GM12878 (cell line): ENCODE measurements around the gene KCNE4. TPM values are rescaled to one million over a fixed set of nuclear protein-coding genes. Genes with fewer than 3 reads are reported as not detected.

Experiments used
- ATAC-seq: fragments of 200-7000 bp; cut with Tn5 transposase; 3 replicates; pipeline ENCODE4 v1.9.1; 2020; ENCODE audit warnings: mild to moderate bottlenecking, moderate library complexity
- BruUV-seq: library from RNA; stranded (reverse); fragments of 400-500 nt; replicated peaks from 2 replicates; lab custom pipeline; 2021; lab: Mats Ljungman, UMichigan
- CTCF ChIA-PET: fragments of 300-600 bp; sonication (Branson Sonifier 250); formaldehyde crosslinking; extraction: SDS; loops from one replicate; lab custom pipeline; 2021; ENCODE audit warnings: inconsistent platforms; lab: Yijun Ruan, JAX
- POLR2A ChIA-PET: fragments of 350-600 bp; formaldehyde crosslinking; extraction: SDS; loops from one replicate; lab custom pipeline; 2021; ENCODE audit warnings: inconsistent platforms; lab: Charles Lee
- RAD21 ChIA-PET: fragments of 300-600 bp; sonication (Branson Sonifier 250); formaldehyde crosslinking; loops from one replicate; lab custom pipeline; 2023; ENCODE audit warnings: antibody characterized with exemption; ENCODE audit not compliant: unreplicated experiment; lab: Charles Lee
- SMC1A ChIA-PET: fragments of 300-600 bp; sonication (Branson Sonifier 250); formaldehyde crosslinking; loops from one replicate; lab custom pipeline; 2023; ENCODE audit not compliant: unreplicated experiment, uncharacterized antibody; lab: Charles Lee
- DNase-seq: peaks from one replicate; pipeline ENCODE4 v3.0.0-alpha.2; 2011; ENCODE audit warnings: low read depth, low spot score
- FAIRE-seq: peaks from 3 replicates; lab custom pipeline; 2011; peaks lifted over from hg19 to GRCh38; lab: Jason Lieb, UNC
- H2AFZ ChIP-seq: 2 replicates; pipeline ENCODE4 v1.6.0; 2011; ENCODE audit warnings: low read depth, low read length, control low read depth; ENCODE audit not compliant: control insufficient read depth
- H3K27ac ChIP-seq: 2 replicates; pipeline ENCODE4 v1.5.1; 2011; ENCODE audit warnings: control low read depth; ENCODE audit not compliant: control insufficient read depth, insufficient read depth
- H3K27me3 ChIP-seq, 2 experiments: replicated peaks in 1 of 2; 2 replicates each; pipeline versions ENCODE4 v1.6.0 to v1.6.1; 2011; ENCODE audit warnings: low read length in 1 of 2; ENCODE audit not compliant: control insufficient read depth in 2 of 2, insufficient read depth in 2 of 2
- H3K36me3 ChIP-seq, 2 experiments: 2 replicates each; pipeline ENCODE4 v1.5.1; 2011; ENCODE audit warnings: low read length in 1 of 2; ENCODE audit not compliant: control insufficient read depth in 2 of 2, insufficient read depth in 2 of 2
- H3K4me1 ChIP-seq: 2 replicates; pipeline ENCODE4 v1.6.1; 2011; ENCODE audit warnings: mild to moderate bottlenecking, low read length, moderate library complexity, mixed read lengths; ENCODE audit not compliant: control insufficient read depth, insufficient read depth
- H3K4me2 ChIP-seq: 2 replicates; pipeline ENCODE4 v1.6.0; 2011; ENCODE audit warnings: control low read depth; ENCODE audit not compliant: control insufficient read depth, insufficient read depth
- H3K4me3 ChIP-seq: fragments of 200-600 bp; sonication (generic); 2 replicates; pipeline ENCODE4 v1.5.1; 2016
- H3K79me2 ChIP-seq: 2 replicates; pipeline ENCODE4 v1.6.0; 2011; ENCODE audit warnings: low read length; ENCODE audit not compliant: control insufficient read depth, insufficient read depth
- H3K9ac ChIP-seq: 2 replicates; pipeline ENCODE4 v1.8.0; 2011; ENCODE audit warnings: low read length, control low read depth, mixed read lengths; ENCODE audit not compliant: control insufficient read depth, insufficient read depth
- H3K9me3 ChIP-seq: replicated peaks from 3 replicates; pipeline ENCODE4 v1.5.1; 2011; ENCODE audit warnings: mild to moderate bottlenecking, low read length; ENCODE audit not compliant: control insufficient read depth, insufficient read depth
- H4K20me1 ChIP-seq: 2 replicates; pipeline ENCODE4 v1.6.0; 2011; ENCODE audit not compliant: control insufficient read depth, insufficient read depth
- BMI1 ChIP-seq: fragments of 450-650 bp; IDR thresholded peaks from 2 replicates; pipeline ENCODE4 v1.6.1; 2016; ENCODE audit warnings: mild to moderate bottlenecking, moderate library complexity, borderline replicate concordance
- CEBPB ChIP-seq, 2 experiments: fragments of 150-350 bp in 1 of 2; IDR thresholded peaks; 2 replicates each; pipeline ENCODE4 v1.6.1; 2012 to 2014; ENCODE audit warnings: low read depth in 2 of 2, low read length in 2 of 2, borderline replicate concordance in 1 of 2, inconsistent platforms in 1 of 2
- DPF2 ChIP-seq: fragments of 450-650 bp; IDR thresholded peaks from 2 replicates; pipeline ENCODE4 v1.6.1; 2017; ENCODE audit warnings: mild to moderate bottlenecking
- ETV6 ChIP-seq, 2 experiments: fragments of 450-650 bp in 1 of 2; IDR thresholded peaks in 1 of 2; conservative IDR thresholded peaks in 1 of 2; 2 replicates each; pipeline ENCODE4 v1.6.1; 2014; ENCODE audit warnings: antibody characterized with exemption in 1 of 2, borderline replicate concordance in 1 of 2, low read depth in 1 of 2, mild to moderate bottlenecking in 1 of 2, moderate library complexity in 1 of 2
- EZH2 ChIP-seq: IDR thresholded peaks from 2 replicates; pipeline ENCODE4 v1.6.1; 2012; ENCODE audit warnings: low read depth, mild to moderate bottlenecking, control low read depth, inconsistent platforms, low read length, borderline replicate concordance; ENCODE audit not compliant: control insufficient read depth
- FOS ChIP-seq: IDR thresholded peaks from 3 replicates; pipeline ENCODE4 v1.6.1; 2011; ENCODE audit warnings: borderline replicate concordance; ENCODE audit not compliant: insufficient read length; ENCODE audit errors: extremely low read depth
- HDGF ChIP-seq: fragments of 450-650 bp; IDR thresholded peaks from 2 replicates; pipeline ENCODE4 v1.6.1; 2016; ENCODE audit warnings: antibody characterized with exemption
- LARP7 ChIP-seq: fragments of 450-650 bp; IDR thresholded peaks from 2 replicates; pipeline ENCODE4 v1.6.1; 2017; ENCODE audit warnings: mild to moderate bottlenecking
- SRF ChIP-seq, 2 experiments: IDR thresholded peaks; 2 replicates each; pipeline ENCODE4 v1.6.1; 2011; ENCODE audit warnings: low read depth in 2 of 2, low read length in 2 of 2, mild to moderate bottlenecking in 1 of 2, moderate library complexity in 1 of 2
- TCF3 ChIP-seq: IDR thresholded peaks from 2 replicates; pipeline ENCODE4 v1.6.1; 2012; ENCODE audit warnings: low read depth, mild to moderate bottlenecking, low read length, borderline replicate concordance; ENCODE audit not compliant: insufficient read depth
- ZBED1 ChIP-seq: IDR thresholded peaks from 2 replicates; pipeline ENCODE4 v1.6.1; 2016; ENCODE audit warnings: borderline replicate concordance
- ZNF207 ChIP-seq: fragments of 450-650 bp; IDR thresholded peaks from 2 replicates; pipeline ENCODE4 v1.6.1; 2014; ENCODE audit warnings: antibody characterized with exemption, mild to moderate bottlenecking, borderline replicate concordance
- WGBS: methylation state at CpG from one replicate; pipeline ENCODE4 v1.1.6; 2016; ENCODE audit warnings: low lambda C conversion rate; ENCODE audit not compliant: insufficient replicate concordance, insufficient coverage; ENCODE audit errors: missing lambda C conversion rate; 5-methylcytosine and 5-hydroxymethylcytosine counted together
- in situ Hi-C: fragments of 300-500 bp; cut with MboI; formaldehyde crosslinking; loops from 9 replicates; pipeline ENCODE4 v1.14.3; 2018; ENCODE audit warnings: mixed read lengths
- intact Hi-C: fragments of 100-400 bp; cut with micrococcal nuclease; formaldehyde crosslinking; loops from one replicate; pipeline ENCODE4 v1.14.2; 2022; ENCODE audit not compliant: unreplicated experiment
- polyA plus RNA-seq, 11 experiments: library from polyadenylated mRNA; depleted of rRNA in 4 of 11; unstranded in 6 of 11; stranded (reverse) in 5 of 11; fragments of >200 nt; fragmentation: Nextera tagmentation in 4 of 11; fragmentation: Illumina TruSeq in 1 of 11; extraction: Ambion mirVana in 4 of 11; extraction: Trizol in 1 of 11; gene quantifications; 1 replicate in 1 of 11; 2 replicates in 10 of 11; pipeline versions ENCODE4 v1.2.1 to v1.2.3, GENCODE V29; 2011 to 2016; ENCODE audit warnings: inconsistent platforms in 2 of 11, missing spikeins in 2 of 11, low read depth in 1 of 11
- total RNA-seq, 4 experiments: library from RNA; depleted of rRNA in 3 of 4; stranded (reverse); fragments of >200 nt in 3 of 4; fragmentation: Illumina TruSeq in 1 of 4; extraction: Trizol in 1 of 4; gene quantifications; 2 replicates each; pipeline versions ENCODE4 v1.2.1 to v1.2.3, GENCODE V29; 2013 to 2021
- TF ChIP-seq, protein P1 (sequence below): fragments of 150-350 bp; IDR thresholded peaks from 2 replicates; pipeline ENCODE4 v1.6.1; 2014; ENCODE audit warnings: mild to moderate bottlenecking, low read depth, low read length
- TF ChIP-seq, protein P2 (sequence below): fragments of 450-650 bp; formaldehyde crosslinking; IDR thresholded peaks from 2 replicates; pipeline ENCODE4 v1.5.0; 2022; ENCODE audit warnings: mild to moderate bottlenecking, missing genetic modification characterization
- TF ChIP-seq, protein P3 (sequence below): IDR thresholded peaks from 2 replicates; pipeline ENCODE4 v1.6.1; 2011; ENCODE audit warnings: mild to moderate bottlenecking, low read depth, low read length, moderate library complexity; ENCODE audit not compliant: insufficient replicate concordance
- TF ChIP-seq, protein P4 (sequence below): fragments of 450-650 bp; IDR thresholded peaks from 2 replicates; pipeline ENCODE4 v1.6.1; 2018; ENCODE audit warnings: borderline replicate concordance, mild to moderate bottlenecking; ENCODE audit not compliant: partially characterized antibody

KCNE4 gene
- total and polyA plus RNA-seq, 10 of the 15 experiments (the other 5 are each of a cell fraction or from before 2014, with no cell fraction given): 0.30 TPM; not detected in 9

DNA sequence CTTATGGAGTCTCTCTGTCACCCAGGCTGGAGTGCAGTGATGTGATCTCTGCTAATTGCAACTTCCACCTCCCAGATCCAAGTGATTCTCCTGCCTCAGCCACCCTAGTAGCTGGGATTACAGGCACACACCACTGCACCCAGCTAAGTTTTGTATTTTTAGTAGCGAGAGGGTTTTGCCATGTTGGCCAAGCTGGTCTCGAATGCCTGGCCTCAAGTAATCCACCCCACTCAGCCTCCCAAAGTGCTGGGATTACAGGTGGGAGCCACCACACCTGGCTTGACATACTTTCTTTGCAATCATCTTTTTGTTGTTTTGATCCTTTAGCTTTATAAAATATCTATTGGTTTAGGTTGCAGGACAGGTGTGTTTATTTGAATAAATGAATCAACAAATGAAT, 9.7 kb upstream of the KCNE4 start:
- H3K4me3 ChIP-seq: no peak overlapping the region
- H4K20me1 ChIP-seq: no peaks in the 10 kb centered on the region
- ChIA-PET RAD21 (no interaction called here), SMC1A (no interaction called here), CTCF (no interaction called here), POLR2A (no interaction called here)
- no peak overlapping the region for H3K4me2 ChIP-seq
- no peaks in the 10 kb centered on the region for H3K27me3 ChIP-seq
- H3K27ac ChIP-seq: no peak overlapping the region
- no peak overlapping the region for H2AFZ ChIP-seq
- FAIRE-seq: no peak
- no peak for DNase-seq
- 46% methylated on average over 2 of the region's 2 CpGs for WGBS
- no peaks in the 10 kb centered on the region for H3K9me3 ChIP-seq
- H3K9ac ChIP-seq: no peak overlapping the region
- no peaks in the 10 kb centered on the region for H3K4me1 ChIP-seq
- no peak for ATAC-seq
- H3K79me2 ChIP-seq: no peaks in the 10 kb centered on the region
- intact Hi-C loops: no loop called here
- no TSS peak for BruUV-seq
- in situ Hi-C loops: no loop called here
- no peaks in the 10 kb centered on the region for H3K36me3 ChIP-seq
- TF ChIP-seq DPF2: no peak
- no peak for TF ChIP-seq ZBED1
- TF ChIP-seq ETV6 (conservative IDR thresholded peaks at IDR 0.05 in 1 of 2, IDR thresholded peaks at IDR 0.05 in 1 of 2; ENCODE audit: borderline replicate concordance in 1 of 2, low read depth in 1 of 2): no peak
- TF ChIP-seq LARP7: no peak
- TF ChIP-seq, protein P1, sequence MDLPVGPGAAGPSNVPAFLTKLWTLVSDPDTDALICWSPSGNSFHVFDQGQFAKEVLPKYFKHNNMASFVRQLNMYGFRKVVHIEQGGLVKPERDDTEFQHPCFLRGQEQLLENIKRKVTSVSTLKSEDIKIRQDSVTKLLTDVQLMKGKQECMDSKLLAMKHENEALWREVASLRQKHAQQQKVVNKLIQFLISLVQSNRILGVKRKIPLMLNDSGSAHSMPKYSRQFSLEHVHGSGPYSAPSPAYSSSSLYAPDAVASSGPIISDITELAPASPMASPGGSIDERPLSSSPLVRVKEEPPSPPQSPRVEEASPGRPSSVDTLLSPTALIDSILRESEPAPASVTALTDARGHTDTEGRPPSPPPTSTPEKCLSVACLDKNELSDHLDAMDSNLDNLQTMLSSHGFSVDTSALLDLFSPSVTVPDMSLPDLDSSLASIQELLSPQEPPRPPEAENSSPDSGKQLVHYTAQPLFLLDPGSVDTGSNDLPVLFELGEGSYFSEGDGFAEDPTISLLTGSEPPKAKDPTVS: no peak
- no peak for TF ChIP-seq EZH2
- TF ChIP-seq, protein P2, sequence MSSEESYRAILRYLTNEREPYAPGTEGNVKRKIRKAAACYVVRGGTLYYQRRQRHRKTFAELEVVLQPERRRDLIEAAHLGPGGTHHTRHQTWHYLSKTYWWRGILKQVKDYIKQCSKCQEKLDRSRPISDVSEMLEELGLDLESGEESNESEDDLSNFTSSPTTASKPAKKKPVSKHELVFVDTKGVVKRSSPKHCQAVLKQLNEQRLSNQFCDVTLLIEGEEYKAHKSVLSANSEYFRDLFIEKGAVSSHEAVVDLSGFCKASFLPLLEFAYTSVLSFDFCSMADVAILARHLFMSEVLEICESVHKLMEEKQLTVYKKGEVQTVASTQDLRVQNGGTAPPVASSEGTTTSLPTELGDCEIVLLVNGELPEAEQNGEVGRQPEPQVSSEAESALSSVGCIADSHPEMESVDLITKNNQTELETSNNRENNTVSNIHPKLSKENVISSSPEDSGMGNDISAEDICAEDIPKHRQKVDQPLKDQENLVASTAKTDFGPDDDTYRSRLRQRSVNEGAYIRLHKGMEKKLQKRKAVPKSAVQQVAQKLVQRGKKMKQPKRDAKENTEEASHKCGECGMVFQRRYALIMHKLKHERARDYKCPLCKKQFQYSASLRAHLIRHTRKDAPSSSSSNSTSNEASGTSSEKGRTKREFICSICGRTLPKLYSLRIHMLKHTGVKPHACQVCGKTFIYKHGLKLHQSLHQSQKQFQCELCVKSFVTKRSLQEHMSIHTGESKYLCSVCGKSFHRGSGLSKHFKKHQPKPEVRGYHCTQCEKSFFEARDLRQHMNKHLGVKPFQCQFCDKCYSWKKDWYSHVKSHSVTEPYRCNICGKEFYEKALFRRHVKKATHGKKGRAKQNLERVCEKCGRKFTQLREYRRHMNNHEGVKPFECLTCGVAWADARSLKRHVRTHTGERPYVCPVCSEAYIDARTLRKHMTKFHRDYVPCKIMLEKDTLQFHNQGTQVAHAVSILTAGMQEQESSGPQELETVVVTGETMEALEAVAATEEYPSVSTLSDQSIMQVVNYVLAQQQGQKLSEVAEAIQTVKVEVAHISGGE (CRISPR knock-in tag): no peak
- TF ChIP-seq ZNF207: no peak
- no peak for TF ChIP-seq FOS
- TF ChIP-seq CEBPB (IDR thresholded peaks at IDR 0.05; ENCODE audit: borderline replicate concordance in 1 of 2, low read depth in 2 of 2, low read length in 2 of 2): no peak
- TF ChIP-seq SRF (IDR thresholded peaks at IDR 0.05; ENCODE audit: low read depth in 2 of 2, low read length in 2 of 2): no peak
- TF ChIP-seq HDGF: no peak
- no peak for TF ChIP-seq BMI1
- TF ChIP-seq, protein P3, sequence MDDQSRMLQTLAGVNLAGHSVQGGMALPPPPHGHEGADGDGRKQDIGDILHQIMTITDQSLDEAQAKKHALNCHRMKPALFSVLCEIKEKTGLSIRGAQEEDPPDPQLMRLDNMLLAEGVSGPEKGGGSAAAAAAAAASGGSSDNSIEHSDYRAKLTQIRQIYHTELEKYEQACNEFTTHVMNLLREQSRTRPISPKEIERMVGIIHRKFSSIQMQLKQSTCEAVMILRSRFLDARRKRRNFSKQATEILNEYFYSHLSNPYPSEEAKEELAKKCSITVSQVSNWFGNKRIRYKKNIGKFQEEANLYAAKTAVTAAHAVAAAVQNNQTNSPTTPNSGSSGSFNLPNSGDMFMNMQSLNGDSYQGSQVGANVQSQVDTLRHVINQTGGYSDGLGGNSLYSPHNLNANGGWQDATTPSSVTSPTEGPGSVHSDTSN: no peak
- TF ChIP-seq, protein P4, sequence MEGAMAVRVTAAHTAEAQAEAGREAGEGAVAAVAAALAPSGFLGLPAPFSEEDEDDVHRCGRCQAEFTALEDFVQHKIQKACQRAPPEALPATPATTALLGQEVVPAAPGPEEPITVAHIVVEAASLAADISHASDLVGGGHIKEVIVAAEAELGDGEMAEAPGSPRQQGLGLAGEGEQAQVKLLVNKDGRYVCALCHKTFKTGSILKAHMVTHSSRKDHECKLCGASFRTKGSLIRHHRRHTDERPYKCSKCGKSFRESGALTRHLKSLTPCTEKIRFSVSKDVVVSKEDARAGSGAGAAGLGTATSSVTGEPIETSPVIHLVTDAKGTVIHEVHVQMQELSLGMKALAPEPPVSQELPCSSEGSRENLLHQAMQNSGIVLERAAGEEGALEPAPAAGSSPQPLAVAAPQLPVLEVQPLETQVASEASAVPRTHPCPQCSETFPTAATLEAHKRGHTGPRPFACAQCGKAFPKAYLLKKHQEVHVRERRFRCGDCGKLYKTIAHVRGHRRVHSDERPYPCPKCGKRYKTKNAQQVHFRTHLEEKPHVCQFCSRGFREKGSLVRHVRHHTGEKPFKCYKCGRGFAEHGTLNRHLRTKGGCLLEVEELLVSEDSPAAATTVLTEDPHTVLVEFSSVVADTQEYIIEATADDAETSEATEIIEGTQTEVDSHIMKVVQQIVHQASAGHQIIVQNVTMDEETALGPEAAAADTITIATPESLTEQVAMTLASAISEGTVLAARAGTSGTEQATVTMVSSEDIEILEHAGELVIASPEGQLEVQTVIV: no peak
- TF ChIP-seq TCF3: no peak
